ENCODE data around the gene ZNF425.
"Not testable (repeated sequence)": the region's sequence is repeated elsewhere in the genome, so short reads cannot be mapped to it uniquely, and the experiment has no call there.

ZNF425 gene, protein sequence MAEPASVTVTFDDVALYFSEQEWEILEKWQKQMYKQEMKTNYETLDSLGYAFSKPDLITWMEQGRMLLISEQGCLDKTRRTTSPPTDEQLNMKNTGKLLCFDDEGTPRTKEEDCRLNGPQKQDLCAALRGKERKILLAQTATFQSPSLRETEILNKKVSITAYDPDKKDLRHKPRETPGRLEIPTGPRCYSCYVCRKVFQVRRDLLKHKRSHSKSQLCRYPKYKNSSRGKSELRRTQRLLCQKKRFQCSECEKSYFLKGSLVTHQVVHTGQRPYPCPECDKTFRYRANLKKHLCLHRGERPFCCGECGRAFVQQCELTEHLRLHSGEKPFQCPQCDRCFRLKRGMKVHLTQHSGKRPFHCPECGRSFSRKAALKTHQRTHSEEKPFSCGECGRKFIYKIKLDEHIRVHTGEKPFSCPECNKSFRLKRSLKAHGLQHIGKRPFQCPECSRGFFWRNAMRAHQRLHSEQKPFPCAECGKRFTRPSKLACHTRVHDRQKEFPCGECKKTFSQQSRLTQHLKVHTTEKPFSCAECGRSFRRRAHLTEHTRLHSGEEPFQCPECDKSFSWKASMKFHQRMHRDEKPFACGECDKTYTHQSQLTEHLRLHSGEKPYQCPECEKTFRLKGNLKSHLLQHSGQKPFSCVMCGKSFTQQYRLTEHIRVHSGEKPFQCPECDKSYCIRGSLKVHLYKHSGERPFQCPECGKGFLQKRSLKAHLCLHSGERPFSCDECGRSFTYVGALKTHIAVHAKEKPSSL

DNA sequence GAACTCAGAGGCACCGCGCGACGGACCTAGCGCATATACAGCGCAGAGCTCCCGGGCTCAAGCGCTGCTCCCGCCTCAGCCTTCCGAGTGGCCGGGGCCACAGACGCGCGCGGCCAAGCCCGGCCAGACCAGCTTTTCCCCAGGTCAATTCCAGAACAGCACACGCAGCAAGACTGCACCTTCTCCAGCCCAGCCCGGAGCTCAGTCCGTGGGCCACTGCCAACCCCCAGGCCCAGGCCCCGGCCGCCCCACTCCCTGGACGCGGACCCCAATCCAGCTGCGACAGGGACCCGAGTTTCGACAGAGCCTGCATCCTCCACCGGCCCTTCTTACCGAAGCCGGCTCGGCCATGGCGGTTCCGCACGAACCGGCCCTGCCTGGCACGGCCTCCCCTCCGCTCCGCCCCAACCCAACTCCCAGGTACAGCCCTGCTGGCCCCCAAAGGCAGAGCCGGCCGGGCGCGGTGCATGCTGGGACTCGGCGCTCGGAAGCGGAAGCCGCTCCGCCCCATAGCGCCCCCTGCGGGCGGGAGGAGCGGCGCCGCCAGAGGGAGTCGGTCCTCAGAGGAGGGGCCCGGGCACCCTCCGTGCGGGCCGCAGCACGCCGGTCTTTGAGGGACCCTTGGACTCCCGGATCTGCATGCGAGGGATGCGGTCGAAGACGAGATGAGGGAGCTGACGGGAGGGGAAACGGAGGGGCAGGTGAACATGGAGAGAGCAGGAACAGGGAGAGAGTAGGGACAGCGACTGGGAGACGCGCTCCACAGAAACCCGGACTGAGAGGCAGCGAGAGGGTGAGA, at the start of gene ZNF425:
Gene ZNF425, minus strand, starts transcription at position 462 of the 799 bp plus-strand sequence. Its CDS starts 111 bp downstream, at position 351.
- DNase-seq = peak; percentile 89

DNA sequence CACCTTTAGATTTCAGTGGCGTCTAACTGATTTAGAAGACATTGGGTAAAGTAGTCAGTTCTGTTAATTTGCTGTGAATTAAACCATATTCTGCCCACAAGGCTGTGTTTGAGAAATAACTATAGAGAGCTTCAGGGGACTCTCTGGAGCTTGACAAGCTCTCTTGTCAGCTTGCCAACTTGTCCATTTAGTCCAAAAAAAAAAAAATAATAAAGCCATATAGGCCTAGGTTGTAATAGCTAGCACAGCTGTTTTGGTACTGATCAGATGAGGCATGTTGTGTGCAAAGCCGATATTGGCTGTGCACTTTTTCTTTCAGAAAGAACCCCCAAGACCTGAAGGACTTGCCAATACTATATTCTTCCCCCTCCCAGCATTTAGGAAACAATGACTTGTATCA, 49.0 kb upstream of the ZNF425 start:
- peak; percentile 48 for DNase-seq

DNA sequence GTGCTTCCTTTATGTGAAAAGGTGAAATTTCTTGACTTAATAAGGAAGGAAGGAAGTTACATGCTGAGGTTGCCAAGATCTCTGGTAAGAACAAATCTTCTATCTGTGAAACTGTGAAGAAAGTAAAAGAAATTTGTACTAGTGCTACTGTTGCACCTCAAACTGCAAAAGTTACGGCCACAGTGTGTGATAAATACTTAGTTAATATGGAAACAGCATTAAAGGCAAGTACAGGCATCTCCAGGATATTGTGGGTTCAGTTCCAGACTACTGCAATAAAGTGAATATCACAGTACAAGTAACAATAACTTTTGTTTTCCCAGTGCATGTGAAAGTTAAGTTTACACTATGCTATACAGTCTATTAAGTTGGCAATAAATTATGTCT, 46.4 kb upstream of the ZNF425 start:
- DNase-seq = no peak

DNA sequence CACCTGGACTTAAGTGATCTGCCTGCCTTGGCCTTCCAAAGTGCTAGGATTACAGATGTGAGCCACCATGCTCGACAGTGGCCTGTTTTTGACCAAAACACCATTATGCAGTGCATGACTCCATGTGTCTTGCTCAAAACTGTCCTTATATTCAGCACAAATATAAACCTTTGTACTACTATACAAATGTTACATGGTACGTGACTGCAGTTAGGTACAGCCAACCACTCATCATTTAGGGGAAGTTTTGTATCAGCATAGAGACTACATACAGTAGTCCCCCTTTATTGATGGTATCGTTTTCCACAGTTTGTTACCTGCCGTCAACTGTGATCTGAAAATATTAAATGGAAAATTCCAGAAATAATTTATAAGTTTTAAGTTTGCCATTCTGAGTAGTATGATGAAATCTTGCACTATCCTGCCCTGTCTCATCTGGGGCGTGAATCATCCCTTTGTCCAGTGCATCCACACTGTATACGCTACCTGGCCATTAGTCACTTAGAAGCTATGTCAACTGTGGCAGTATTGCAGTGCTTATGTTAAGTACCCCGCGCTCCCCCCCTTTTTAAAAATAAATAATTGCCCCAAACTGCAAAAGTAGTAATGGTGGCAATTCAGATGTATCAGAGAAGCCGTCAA, 45.9 kb upstream of the ZNF425 start:
- no peak for DNase-seq

DNA sequence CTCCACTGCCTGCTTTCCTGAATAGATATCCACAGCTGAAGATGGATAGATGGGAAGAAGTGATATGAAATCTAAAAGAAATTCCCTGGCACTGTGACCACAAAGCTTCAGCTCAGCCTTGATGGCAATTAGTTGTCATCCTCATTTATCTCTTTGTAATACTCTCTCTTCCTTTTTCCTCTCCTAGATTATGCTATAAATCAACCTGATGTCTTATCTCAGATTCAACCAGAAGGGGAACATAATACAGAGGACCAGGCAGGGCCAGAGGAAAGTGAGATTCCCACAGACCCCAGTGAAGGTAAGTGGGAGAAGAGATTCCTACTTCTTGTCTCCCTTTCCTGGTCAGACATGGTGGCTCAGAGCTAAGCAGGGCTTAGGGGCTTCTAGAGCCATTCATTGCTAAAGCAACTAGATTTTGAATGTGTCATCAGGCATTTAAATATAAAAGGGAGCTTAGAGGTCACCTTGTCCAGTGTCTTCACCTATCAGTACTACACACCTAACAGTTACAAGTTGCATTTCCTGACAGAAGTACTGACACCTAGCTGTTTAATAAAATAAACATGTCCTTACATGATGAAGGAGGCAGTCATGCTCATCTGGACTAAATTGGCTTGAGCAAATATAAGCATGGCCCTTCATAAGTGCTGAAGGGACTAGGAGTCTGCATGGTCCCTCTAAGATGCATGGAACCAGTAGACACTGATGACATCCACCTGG, 40.7 kb upstream of the ZNF425 start:
- DNase-seq = no peak

DNA sequence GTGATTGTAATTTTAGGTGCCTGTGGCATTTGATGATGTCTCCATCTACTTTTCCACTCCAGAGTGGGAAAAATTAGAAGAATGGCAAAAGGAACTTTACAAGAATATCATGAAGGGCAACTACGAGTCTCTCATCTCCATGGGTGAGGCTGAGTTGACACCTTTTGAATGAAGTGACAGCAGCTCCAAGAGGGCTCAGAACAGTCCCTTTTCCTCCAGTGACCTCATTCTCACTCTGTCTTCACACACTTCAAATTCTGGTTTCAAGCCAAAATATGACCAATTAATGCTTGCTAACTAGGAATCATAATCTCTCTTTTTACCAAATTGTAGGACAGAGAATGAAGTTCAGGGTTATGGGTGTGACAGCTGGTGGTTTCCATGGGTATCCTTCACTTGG, 40.0 kb upstream of the ZNF425 start:
- no peak for DNase-seq

DNA sequence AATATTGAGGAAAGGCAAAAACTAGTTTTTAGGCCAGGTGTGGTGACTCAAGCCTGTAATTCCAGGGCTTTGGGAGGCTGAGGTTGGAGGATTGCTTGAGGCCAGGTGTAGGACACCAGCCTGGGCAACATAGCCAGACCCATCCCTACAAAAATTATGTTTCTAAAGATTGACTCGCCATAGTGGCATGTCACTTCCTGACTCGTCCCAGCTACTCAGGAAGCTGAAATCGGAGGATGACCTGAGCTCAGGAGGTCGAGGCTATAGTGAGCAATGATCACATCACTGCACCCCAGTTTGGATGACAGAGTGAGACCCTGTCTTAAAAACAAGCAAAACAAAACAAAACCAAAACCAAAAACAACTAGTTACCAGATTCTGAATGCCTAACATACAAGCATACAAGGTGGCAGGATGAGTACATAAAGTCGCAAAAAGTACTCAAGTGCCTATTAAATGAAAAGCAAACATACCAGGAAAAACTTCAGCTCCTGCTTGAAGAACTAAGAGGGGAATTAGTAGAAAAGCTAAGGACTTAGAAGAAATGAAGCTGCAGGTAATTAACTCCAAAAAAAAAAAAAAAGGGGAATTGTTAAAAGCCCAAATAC, 35.2 kb upstream of the ZNF425 start:
- no peak for DNase-seq

DNA sequence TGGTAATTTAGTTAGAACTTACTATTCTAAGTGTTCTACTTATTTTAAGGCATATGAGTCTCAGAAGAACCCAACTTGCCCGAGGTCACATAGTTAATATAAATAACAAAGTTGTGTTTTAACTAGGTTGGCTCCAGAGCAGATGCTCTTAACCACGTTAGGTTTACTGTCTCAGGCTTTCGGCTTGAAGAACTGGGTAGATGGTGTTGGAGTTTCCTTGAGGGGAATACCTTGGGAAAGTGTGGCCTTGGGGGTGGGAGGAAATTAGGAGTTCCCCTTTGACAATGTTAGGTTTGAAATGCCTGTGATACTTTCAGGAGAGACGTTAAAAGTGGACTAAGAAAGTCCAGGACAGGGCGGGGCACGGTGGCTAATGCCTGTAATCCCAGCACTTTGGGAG, 30.8 kb upstream of the ZNF425 start:
- DNase-seq = no peak

DNA sequence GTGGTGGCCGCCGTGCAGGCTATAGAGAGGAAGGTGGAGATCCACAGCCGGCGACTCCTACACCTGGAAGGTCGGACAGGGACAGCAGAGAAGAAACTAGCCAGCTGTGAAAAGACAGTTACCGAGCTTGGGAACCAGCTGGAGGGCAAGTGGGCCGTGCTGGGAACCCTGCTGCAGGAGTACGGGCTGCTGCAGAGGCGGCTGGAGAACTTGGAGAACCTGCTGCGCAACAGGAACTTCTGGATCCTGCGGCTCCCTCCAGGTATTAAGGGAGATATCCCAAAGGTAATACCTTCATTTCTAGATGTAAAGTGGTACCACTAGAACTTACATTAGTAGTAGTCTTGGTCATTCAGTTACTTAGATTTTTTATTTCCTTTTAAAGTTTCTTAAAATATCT, 27.9 kb upstream of the ZNF425 start:
- DNase-seq = no peak

DNA sequence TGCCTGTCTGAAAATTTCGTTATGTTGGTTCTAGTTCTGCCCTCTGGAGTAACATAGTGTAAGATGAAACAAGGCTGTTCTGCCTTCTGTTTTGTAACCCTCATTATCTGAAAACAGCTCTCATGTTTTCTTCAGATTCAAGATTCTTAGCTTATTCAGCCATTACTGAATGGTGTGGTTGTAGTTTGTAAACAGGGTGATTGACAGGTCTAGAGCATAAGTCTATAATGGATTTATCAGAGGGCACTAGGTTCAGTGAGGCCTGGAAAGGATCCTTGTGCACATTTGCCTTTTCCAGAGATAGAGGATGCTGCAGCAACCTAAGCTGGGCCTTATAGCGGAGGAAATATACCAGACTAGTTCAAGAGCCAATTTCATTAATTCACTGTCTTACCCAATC, 27.2 kb upstream of the ZNF425 start:
- no peak for DNase-seq

DNA sequence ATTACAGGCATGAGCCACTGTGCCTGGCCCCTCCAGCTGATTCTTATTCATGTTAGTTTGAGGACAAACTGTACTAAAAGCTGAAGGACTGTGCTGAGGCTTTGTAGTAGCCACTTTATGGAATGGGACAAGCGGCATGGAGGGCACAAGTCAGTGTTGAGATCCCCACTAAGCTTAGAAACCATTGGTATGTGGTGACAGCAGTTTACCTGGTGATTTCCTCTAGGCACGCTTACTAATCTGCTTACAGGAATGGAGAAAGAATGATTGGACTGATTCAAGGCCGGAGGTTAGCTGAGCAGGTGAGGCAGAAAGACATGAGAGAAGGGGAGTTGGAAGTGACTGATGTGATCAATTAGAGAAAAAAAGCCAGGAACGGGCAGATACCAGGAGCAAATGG, 24.9 kb upstream of the ZNF425 start:
- DNase-seq = no peak

DNA sequence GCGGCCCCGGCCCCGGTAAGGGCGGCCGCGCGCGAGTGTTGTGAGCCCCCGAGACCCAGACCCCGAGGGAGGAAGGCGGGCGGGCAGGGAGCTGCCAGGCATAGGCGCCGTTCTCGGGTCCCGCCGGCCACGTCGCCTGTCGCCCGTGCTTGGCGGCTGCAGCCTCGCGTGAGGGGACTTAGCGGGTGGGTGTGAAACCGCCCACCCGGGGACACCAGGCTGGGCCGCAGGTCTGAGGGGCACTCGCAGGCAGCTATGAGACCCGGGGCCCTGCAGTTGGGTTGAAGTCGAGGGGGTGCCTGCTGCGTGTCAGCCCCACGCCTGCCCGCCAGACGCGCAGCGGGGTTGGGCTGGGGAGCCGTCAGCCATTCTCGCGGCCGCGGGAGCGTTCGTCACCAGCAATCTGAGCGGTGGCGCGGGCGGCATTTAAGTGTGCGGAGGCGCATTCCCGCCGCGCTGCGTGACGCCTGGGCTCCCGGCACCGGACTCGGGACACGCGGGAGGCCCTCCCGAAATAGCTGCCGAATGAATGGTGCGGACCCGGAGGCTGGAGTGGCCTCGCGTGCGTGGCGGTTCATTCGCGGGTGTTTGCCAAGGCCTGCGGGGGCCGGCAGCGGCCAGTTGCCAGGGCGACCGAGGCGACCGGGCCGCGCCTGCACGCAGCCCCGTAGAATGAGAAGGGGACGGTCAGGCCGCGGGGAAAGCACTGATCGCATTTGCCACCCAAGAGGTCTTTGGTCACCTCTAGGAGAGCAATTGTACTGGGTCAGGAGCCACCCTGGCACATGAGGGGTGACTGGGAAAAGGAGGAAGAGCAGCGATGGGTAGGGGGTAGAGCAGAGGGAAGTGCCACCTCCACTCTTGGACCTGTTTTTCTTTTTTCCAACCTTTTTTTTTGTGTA, 21.9 kb upstream of the ZNF425 start:
- DNase-seq = peak; percentile 44

DNA sequence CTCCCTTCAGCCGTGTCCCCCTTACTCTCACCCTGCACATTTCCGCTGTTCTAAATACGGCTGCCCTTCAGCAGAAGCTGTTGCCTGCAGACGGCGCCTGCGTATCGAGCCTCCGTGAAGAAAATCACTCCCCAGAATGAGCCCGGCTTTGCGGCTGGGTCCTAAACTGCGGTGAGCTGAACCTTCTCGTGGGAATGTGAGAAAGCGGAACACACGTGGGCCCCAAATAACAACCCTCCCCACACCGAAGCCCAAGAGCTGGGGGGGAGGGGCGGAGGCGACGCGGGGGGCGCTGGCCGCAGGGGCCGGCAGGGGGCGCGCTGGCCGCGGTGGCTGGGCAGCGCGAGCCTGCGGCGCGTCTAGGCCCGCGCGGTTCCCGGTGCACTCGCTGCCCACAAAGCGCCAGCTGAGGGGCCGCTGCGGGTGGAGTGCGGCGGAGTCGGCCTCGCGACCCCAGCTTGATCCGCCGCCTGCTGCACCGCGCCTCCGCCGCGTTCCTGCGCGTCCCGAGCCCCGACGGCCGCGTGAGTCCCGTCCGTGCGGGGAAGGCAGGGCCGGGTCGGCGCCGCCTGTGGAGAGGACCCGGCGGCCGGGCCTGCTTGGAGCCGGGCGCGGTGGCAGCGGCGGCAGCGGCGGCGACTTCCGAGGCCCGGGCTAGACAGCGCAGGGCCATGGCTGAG, 21.1 kb upstream of the ZNF425 start, which contains the start of gene ZNF398:
Gene ZNF398, plus strand, starts transcription at position 382 of the 680 bp plus-strand sequence. Its CDS starts 290 bp downstream, at position 672.
- peak; percentile 82 for DNase-seq

DNA sequence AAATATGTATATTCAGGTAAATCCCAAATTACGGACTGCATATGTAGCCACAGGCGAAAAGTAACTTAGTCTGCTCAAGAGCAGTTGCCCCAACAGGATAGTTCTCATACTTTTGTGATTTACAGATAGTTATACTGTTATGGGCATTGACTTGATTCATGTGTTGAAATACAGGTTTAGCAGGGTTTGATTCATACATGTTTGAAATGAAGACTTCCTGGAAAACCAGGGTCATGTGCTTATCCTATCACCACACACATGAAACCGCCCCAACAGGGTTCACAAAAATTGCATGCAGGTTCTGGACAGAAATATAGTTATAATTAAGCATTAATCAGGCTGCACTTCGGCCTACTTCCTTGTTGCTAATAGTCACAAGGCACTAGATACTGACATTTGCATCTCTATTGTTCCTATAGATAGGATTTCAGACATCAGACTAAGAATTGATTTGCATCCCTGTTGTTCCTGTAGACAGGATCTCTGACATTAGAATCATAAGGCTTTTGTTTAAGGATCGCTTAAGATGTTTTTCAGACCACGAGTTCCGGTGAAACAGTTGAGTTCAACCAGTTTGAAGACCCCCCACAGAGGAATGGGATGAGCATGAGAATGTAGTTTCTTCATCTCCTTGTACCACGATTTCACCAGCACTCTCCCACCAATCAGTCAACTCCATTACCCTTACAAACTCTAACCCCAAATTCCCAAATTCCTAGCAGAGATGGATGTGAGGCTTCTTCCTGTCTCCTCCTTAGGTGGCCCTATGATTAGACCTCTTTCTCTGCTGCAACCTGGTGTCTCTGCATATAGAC, 19.1 kb upstream of the ZNF425 start:
- DNase-seq = no peak

DNA sequence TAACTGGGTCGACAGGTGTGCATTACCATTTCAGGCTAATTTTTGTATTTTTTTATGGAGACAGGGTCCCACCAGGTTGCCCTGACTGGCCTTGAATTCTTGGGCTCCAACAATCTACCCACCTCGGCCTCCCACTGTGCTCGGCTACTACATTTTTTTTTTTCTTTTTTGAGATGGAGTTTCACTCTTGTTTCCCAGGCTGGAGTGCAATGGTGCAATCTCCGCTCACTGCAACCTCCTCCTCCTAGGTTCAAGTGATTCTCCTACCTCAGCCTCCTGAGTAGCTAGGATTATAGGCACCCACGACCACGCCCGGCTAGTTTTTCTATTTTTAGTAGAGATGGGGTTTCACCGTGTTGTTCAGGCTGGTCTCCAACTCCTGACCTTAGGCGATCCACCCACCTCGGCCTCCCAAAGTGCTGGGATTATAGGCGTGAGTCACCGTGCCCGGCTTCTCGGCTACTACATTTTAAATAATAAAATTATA, 18.4 kb upstream of the ZNF425 start:
- not testable (repeated sequence) for DNase-seq

DNA sequence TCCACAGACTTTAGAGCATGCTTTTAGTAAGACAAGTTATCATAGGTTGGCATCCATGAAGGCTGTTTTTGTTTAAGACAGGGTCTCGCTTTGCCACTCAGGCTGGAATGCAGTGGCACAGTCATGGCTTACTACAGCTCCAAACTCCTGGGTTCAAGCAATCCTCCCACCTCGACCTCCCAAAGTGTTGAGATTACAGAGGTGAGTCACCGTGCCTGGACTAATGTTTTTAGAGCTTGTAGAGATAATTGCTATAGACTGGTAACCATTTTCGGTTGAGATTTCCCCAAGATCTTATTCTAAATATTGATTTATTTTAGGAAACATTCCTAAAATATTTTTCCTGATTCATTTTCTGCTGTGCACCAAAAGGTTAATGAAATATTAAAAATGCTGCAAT, 15.8 kb upstream of the ZNF425 start:
- DNase-seq = no peak

DNA sequence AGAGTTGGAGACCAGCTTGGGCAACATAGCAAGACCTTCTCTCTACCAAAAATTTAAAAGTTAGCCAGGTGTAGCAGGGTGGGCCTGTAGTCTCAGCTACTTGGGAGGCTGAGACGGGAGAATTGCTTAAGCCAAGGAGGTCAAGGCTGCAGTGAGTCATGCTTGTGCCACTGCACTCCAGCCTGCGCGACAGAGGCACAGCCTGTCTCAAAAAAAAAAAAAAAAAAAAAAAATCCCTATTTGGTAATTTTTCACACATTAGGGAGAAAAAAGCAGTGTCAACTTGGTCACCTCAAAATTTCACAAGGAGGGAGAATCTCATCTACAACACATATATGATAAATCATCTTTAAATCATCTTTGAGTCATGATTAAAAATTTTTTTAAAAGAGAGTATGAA, 14.7 kb upstream of the ZNF425 start:
- DNase-seq = no peak

DNA sequence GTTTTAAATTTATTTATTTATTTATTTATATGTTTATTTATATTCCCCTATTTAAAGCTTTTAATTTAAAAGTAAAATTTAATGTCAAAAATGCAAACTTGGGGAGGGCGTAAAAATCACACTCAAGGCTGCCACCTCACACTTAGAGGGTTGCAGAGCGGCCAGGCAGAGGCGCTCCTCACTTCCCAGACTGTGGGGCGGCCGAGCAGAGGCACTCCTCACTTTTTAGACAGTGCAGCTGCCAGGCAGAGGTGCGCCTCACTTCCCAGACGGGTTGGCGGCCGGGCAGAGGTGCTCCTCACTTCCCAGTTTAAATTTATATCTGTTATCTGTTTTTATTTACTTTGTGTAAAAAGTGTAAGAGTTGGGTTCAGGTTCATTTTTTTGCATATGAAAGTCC, 10.0 kb upstream of the ZNF425 start:
- DNase-seq = no peak
